ENCODE results near the gene PHC3. TPM values are rescaled to one million over a fixed set of nuclear protein-coding genes. Genes with fewer than 3 reads are reported as not detected.

Gene PHC3
- total and polyA plus RNA-seq, 8 donors = 4.7 to 253 (median 92.5) TPM

GRCh38 chr3:170056710-170057454 lies 124.7 kb downstream of the PHC3 start:
- DNase-seq = no peak
- intact Hi-C loops (cut with DNase I; ENCODE audit: low total_unique reads) = no loop called here
- Histone ChIP-seq H3K27ac (peak overlapping the region in 3 of 5 donors; percentile 11 to 54 (median 15)), H3K4me1 (peaks cover 0 to 17% (median 5%) of the 10 kb centered on the region in 4 donors), H3K27me3 (no peaks in the 10 kb centered on the region), H3K9me3 (no peaks in the 10 kb centered on the region), H3K4me3 (no peak overlapping the region), H3K36me3 (no peaks in the 10 kb centered on the region)
- no peak for TF ChIP-seq POLR2AphosphoS5 (IDR thresholded peaks at IDR 0.05)
- no peak for TF ChIP-seq POLR2A (IDR thresholded peaks at IDR 0.05)
- TF ChIP-seq, protein P1, sequence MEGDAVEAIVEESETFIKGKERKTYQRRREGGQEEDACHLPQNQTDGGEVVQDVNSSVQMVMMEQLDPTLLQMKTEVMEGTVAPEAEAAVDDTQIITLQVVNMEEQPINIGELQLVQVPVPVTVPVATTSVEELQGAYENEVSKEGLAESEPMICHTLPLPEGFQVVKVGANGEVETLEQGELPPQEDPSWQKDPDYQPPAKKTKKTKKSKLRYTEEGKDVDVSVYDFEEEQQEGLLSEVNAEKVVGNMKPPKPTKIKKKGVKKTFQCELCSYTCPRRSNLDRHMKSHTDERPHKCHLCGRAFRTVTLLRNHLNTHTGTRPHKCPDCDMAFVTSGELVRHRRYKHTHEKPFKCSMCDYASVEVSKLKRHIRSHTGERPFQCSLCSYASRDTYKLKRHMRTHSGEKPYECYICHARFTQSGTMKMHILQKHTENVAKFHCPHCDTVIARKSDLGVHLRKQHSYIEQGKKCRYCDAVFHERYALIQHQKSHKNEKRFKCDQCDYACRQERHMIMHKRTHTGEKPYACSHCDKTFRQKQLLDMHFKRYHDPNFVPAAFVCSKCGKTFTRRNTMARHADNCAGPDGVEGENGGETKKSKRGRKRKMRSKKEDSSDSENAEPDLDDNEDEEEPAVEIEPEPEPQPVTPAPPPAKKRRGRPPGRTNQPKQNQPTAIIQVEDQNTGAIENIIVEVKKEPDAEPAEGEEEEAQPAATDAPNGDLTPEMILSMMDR (IDR thresholded peaks at IDR 0.05) = no peak
- TF ChIP-seq EP300 (IDR thresholded peaks at IDR 0.05) = no peak
- WGBS, 5 donors = 80 to 86% (median 80%) methylated on average over 3 of the region's 3 CpGs

GRCh38 chr3:170055209-170055608 lies 126.3 kb downstream of the PHC3 start:
- DNase-seq = no peak
- peaks cover 0 to 29% (median 6%) of the 10 kb centered on the region in 4 donors for H3K4me1 ChIP-seq
- 76 to 88% (median 86%) methylated on average over 5 of the region's 5 CpGs for WGBS, 5 donors
- H3K27ac ChIP-seq = no peak overlapping the region
- no peaks in the 10 kb centered on the region for H3K27me3 ChIP-seq
- no peak overlapping the region for H3K4me3 ChIP-seq
- intact Hi-C loops (cut with DNase I; ENCODE audit: low total_unique reads) = no loop called here
- no peak for TF ChIP-seq EP300 (IDR thresholded peaks at IDR 0.05)
- TF ChIP-seq POLR2A (IDR thresholded peaks at IDR 0.05) = no peak
- TF ChIP-seq POLR2AphosphoS5 (IDR thresholded peaks at IDR 0.05) = no peak
- TF ChIP-seq, protein P1 (IDR thresholded peaks at IDR 0.05) = no peak
- no peaks in the 10 kb centered on the region for H3K9me3 ChIP-seq
- no peaks in the 10 kb centered on the region for H3K36me3 ChIP-seq

DNA sequence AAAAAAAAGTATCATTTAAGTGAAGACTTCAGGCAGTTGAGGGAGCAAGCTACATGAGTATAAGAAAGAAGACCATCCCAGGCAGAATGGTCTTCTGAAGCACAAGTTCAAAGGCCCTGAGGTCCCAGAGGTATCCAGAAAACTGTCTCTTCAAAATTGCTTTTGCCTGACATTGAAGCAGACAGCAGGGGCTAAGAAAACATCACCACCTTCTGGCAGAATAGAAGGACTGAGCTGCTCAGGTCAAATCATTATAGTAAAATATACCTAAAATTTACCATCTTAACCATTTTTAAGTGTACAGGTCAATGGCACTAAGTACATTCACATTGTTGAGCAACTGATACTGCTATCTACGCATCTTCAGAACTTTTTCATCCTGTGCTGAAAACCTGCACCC lies 127.3 kb downstream of the PHC3 start:
- no peak for DNase-seq
- Histone ChIP-seq H3K4me1 (peaks cover 0 to 39% (median 9%) of the 10 kb centered on the region in 4 donors), H3K36me3 (no peaks in the 10 kb centered on the region), H3K9me3 (no peaks in the 10 kb centered on the region), H3K27me3 (no peaks in the 10 kb centered on the region), H3K4me3 (no peak overlapping the region), H3K27ac (no peak overlapping the region)
- TF ChIP-seq POLR2A (IDR thresholded peaks at IDR 0.05) (no peak), POLR2AphosphoS5 (IDR thresholded peaks at IDR 0.05) (no peak), EP300 (IDR thresholded peaks at IDR 0.05) (no peak)
- TF ChIP-seq, protein P1 (IDR thresholded peaks at IDR 0.05) = no peak
- intact Hi-C loops (cut with DNase I; ENCODE audit: low total_unique reads) = no loop called here
- WGBS, 5 donors = 82 to 100% (median 87%) methylated on average over 1 of the region's 1 CpG

GRCh38 chr3:170052398-170052797 lies 129.1 kb downstream of the PHC3 start:
- H3K27me3 ChIP-seq = no peaks in the 10 kb centered on the region
- DNase-seq = no peak
- H3K27ac ChIP-seq = no peak overlapping the region
- H3K4me1 ChIP-seq = peaks cover 0 to 28% (median 10%) of the 10 kb centered on the region in 4 donors
- H3K9me3 ChIP-seq = no peaks in the 10 kb centered on the region
- no peak overlapping the region for H3K4me3 ChIP-seq
- H3K36me3 ChIP-seq = no peaks in the 10 kb centered on the region
- TF ChIP-seq POLR2A (IDR thresholded peaks at IDR 0.05) = no peak
- no peak for TF ChIP-seq EP300 (IDR thresholded peaks at IDR 0.05)
- TF ChIP-seq POLR2AphosphoS5 (IDR thresholded peaks at IDR 0.05) = no peak
- TF ChIP-seq, protein P1 (IDR thresholded peaks at IDR 0.05) = no peak
- intact Hi-C loops (cut with DNase I; ENCODE audit: low total_unique reads) = no loop called here
